Left kidney (tissue), 8 donors: ENCODE data around the gene C3orf80. TPM values are rescaled to one million over a fixed set of nuclear protein-coding genes. Genes with fewer than 3 reads are reported as not detected.
A peak's percentile ranks its signal among the peaks of the same experiment; 100 is the strongest.
"Not testable (repeated sequence)": the region's sequence is repeated elsewhere in the genome, so short reads cannot be mapped to it uniquely, and the experiment has no call there.

ENCODE experiments used
- DNase-seq: peaks from one replicate; pipeline ENCODE4 v3.0.0-alpha.2; 2013
- long read RNA-seq, 8 donors: transcript quantifications; one replicate each; lab custom pipeline, GENCODE V29; 2026
- polyA plus RNA-seq: library from polyadenylated mRNA; unstranded; fragments of 120-200 nt; gene quantifications from one replicate; pipeline ENCODE4 v1.2.1, GENCODE V29; 2013; ENCODE audit not compliant: insufficient read length

C3orf80 gene
- 0.45 TPM for polyA plus RNA-seq
- long read RNA-seq, donor 1, partial matches to known transcripts, result 0 of 1 reads
- long read RNA-seq, donor 1, other reads (novel, unspliced or antisense), result 0 of 1 reads
- long read RNA-seq, donor 2, result 0 reads
- long read RNA-seq, donor 3, partial matches to known transcripts, result 22 of 27 reads
- long read RNA-seq, donor 3, other reads (novel, unspliced or antisense), result 5 of 27 reads
- long read RNA-seq, donor 4, result 0 reads
- long read RNA-seq, donor 5, result 0 reads
- long read RNA-seq, donor 6, result 0 reads
- long read RNA-seq, donor 7, partial matches to known transcripts, result 0 of 1 reads
- long read RNA-seq, donor 7, other reads (novel, unspliced or antisense), result 0 of 1 reads
- long read RNA-seq, donor 8, result 0 reads

DNA sequence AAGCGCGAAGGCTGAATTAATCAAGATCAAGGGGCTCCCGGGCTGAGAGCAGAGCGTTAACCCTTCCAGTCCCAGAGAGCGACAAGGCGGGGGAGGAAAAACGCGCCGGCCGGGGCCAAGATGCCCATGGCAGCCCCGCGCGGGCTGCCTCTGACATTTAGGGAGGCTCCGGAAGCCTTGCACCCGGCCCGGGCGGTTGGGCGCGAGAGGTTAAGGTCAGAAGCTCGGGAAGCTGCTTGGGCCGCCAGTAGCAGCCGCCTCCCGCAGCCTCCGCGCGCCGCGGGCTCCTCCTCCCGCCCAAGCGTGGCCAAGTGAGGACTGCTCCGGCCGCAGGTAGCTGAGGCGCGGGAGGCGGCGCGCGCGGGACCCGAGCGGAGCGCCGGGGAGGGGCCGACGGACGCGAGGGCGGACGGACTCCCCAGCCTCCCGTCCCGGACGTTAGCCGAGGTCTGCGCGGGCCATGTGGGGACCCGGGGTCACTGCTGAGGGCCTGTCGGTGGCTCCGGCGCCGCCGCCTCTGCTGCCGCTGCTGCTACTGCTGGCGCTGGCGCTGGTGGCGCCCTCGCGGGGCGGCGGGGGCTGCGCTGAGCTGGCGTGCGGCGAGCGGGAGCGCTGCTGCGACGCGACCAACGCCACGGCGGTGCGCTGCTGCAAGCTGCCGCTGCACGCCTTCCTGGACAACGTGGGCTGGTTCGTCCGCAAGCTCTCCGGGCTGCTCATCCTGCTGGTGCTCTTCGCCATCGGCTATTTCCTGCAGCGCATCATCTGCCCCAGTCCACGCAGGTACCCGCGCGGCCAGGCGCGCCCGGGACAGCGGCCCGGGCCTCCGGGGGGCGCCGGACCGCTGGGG is at the start of gene C3orf80:
Gene C3orf80 (plus strand): TSS at position 247 of the 850 bp plus-strand sequence. CDS start 214 bp downstream, at position 461.
- DNase-seq, result peak; percentile 55

- no peak for DNase-seq
These were observed 48.3 kb upstream of the C3orf80 start for GRCh38 chr3:160176923-160177322.

DNA sequence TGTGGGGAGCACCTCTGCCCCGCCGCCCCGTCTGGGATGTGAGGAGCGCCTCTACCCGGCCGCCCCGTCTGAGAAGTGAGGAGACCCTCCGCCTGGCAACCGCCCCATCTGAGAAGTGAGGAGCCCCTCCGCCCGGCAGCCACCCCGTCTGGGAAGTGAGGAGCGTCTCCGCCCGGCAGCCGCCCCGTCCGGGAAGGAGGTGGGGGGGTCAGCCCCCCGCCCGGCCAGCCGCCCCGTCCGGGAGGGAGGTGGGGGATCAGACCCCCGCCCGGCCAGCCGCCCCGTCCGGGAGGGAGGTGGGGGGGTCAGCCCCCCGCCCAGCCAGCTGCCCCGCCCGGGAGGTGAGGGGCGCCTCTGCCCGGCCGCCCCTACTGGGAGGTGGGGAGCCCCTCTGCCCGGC is 46.6 kb upstream of the C3orf80 start:
- DNase-seq, result not testable (repeated sequence)

- DNase-seq, result not testable (repeated sequence)
These were observed 45.8 kb upstream of the C3orf80 start for GRCh38 chr3:160179403-160179802.

DNA sequence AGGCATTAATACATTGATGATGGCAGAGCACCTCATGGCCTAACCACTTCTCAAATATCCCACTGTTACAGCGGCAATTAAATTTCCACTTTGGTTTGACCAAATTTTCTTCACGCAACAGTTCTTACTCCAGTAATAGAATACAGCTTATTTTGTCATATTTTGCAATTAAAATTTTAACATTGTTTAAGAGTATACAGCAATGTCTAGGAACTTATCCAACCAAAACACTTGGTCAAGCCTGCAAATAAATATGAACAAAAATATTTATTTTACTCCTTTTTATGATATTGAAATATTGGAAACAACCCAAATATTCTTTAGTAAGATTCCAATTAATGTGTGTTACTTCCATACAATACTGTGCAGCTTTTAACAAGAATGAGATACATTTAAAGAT is 45.3 kb upstream of the C3orf80 start:
- DNase-seq, result no peak

GRCh38 chr3:160180581-160181216 is 44.5 kb upstream of the C3orf80 start:
- DNase-seq, result peak; percentile 84

GRCh38 chr3:160183345-160184076 is 41.7 kb upstream of the C3orf80 start:
- no peak for DNase-seq

GRCh38 chr3:160184655-160185054 is 40.6 kb upstream of the C3orf80 start:
- DNase-seq, result no peak

GRCh38 chr3:160185751-160186150 is 39.5 kb upstream of the C3orf80 start:
- DNase-seq, result no peak

GRCh38 chr3:160187288-160187687 is 37.9 kb upstream of the C3orf80 start:
- DNase-seq, result no peak

DNA sequence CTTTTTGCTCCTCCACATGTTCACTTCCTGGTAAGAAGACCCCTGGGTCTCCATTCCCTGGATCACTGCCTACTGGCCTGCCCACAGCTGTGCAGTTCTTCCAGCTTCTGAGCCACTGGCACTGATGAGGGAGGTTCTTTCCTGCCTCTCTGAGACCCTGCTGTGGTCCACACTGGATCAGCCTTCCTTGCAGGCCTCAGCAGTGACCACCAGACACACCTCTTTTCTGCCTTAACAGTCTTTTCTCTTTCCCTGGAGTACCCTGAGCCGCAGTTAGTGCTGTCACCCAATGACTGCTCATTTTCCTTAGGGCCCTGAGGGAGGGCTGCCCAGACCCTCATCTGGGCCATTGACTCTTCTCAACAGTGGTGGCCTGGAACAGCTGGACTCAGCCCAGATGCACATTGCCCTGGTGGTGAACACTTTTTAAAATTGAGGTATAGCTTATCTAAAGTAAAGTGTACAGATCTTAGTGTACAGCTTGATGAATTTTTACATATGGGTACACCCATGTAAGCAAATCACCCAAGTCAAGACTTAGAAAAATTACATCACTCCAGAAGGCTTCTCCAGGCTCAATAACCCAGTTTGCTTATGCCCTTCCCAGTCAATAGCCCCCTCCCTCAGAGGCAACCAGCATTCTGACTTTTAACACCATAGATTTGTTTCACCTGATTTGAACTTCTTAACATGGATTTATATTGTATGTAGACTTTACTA is 32.8 kb upstream of the C3orf80 start:
- DNase-seq, result no peak

DNA sequence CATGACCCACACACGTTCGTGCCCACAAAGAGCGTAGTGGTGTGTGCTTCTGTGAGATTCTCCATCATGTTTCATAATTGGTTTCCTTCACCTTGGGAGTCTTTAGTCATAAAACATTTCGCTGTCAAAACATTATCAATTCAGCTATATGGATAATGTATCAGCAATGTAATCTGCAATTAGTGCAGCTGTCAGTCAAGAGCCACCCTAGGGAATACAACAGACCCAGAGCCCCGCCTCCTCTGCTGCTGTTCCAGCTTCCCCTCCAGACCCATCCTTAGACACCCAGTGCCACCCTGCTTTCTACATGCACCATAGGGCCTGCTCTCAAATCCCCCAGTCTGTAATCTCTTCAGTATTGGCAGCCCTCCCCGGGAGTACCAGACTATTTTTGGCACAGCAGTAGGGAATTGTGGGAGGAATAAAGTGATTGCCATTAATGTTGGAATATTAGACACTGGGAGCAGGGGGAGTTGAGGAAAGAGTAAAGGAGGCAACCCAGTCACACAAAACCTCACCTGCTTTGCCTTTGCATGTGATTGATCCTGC is 31.5 kb upstream of the C3orf80 start:
- no peak for DNase-seq

DNA sequence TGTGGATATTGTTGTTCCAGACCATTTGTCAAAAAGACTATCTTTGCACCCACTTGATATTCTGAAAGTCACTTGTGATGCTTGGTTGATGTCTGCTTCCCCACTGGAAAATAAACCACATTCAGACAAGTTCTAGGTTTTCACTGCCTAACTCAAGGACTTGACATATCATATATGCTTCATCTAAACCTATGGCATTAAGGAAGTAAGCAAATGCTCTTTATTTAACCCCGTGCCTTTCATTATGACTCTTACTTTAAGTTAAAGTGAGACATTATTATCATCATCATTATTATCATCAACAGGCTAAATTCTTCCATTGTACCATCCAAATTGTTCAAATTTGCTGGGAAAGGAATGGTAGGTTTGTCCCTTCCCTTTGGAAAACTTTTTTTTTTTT is 30.8 kb upstream of the C3orf80 start:
- DNase-seq, result no peak

DNA sequence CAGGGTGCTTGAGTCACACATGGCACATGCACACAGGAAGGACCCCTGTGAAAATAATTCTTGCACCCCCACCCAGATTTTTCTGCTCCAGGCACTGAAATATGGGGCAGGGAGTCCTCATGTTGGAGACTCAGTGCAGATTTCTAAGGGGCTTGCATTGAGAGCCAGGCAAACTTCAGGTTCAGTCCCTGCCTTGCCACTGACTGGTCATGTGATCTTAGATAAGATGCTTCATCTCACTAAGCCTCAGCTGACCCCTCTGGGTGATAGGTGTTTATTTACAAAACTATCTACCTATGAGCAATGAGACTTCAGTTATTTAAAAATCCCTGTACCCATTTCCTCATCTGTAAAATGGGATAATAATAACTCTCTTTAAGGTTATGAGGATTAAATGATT is 30.1 kb upstream of the C3orf80 start:
- DNase-seq, result no peak

GRCh38 chr3:160196511-160197104 is 28.6 kb upstream of the C3orf80 start:
- DNase-seq, result no peak

- no peak for DNase-seq
These were observed 26.1 kb upstream of the C3orf80 start for GRCh38 chr3:160199108-160199507.

DNA sequence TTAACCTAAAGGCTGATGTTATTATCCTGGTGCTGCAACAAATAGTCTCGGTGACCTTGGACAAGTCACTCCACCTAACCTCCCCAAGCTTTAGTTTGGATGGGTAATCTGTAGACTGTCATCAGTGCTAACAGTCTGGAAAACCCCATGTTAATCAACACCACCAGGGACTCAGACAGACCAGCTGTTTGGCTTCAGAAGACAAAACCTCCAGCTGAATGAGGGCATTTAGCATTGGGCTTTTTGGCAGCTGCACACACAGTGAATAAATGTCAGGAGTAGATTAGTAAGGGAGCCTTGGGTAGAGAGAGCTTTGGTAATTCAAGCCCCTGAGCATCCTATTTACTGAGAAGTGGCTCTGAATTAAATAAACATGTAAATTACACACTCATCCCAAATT is 24.9 kb upstream of the C3orf80 start:
- DNase-seq, result no peak

GRCh38 chr3:160204396-160205011 is 20.7 kb upstream of the C3orf80 start:
- not testable (repeated sequence) for DNase-seq

DNA sequence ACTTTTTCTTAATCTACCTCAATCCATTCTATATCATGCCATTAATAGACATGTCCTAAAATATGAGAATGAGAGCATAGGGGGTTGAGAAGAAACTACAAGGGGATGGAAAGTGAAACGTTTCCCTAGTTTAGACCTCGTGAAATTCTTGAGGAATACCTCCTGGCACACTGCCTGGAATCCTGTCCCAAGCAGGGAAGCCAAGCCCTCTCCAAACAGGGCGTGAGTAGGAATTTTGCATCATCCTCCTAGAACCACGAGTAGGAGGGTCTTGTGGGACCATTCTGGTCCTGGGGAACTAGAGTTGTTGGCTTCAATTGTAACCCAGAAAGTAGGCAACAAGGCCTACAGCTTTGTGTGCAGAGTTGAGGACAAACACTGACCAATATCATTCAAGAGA is 19.6 kb upstream of the C3orf80 start:
- DNase-seq, result no peak

DNA sequence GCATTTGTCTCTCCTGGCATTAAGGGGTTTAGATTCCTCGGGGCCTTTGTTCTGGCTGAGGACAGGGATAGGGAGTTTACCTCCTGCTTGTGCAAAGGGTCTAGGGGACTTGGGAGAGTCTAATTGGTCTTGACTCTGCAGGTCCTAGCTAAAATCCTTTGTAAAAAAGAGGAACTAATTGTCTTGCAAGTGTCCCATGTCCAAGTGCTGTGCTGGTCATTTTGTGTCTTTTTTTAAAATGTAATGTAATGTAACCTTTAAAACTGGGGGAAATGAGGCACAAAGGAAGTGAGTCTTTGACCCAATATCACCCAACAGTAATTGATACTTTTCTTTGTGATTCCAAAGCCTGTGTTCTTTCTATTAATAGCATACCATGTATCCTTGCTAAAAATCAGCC is 14.9 kb upstream of the C3orf80 start:
- no peak for DNase-seq
